Measurements from ENCODE around the gene METAP1D. TPM values are rescaled to one million over a fixed set of nuclear protein-coding genes. Genes with fewer than 3 reads are reported as not detected.

Gene METAP1D
- total and polyA plus RNA-seq, 2 experiments from 2014 or later: 4.0 to 12.0 TPM

DNA sequence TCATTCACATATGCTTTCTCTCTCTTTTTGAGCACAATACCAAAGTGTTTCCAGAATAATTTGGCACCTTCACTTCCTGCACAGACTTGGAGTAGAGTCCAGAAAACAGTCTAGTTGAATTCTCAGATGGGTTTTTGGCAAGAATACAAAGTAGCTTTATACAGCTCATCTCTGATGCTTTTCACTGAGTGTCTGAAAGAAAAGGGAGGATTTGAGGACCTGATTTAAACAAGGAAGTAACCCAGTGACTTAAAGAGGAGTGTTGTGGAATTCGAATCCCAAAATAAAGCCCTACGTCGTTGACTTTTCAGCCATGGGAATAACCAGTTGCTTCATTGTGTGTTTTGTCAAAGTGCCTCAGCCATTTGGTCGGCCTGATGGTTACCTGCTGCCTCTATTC, 31.8 kb downstream of the METAP1D start:
- no peaks in the 10 kb centered on the region for H3K9me3 ChIP-seq (ENCODE audit: low read depth)
- H3K4me1 ChIP-seq (ENCODE audit: low read depth): peaks cover 15% of the 10 kb centered on the region
- DNase-seq (ENCODE audit: low read depth in 1 of 2, low spot score in 1 of 2): no peak
- H3K4me3 ChIP-seq: no peak overlapping the region
- H3K36me3 ChIP-seq: no peaks in the 10 kb centered on the region
- no peak overlapping the region for H3K27ac ChIP-seq
- H3K27me3 ChIP-seq: no peaks in the 10 kb centered on the region
- TF ChIP-seq, protein P1, sequence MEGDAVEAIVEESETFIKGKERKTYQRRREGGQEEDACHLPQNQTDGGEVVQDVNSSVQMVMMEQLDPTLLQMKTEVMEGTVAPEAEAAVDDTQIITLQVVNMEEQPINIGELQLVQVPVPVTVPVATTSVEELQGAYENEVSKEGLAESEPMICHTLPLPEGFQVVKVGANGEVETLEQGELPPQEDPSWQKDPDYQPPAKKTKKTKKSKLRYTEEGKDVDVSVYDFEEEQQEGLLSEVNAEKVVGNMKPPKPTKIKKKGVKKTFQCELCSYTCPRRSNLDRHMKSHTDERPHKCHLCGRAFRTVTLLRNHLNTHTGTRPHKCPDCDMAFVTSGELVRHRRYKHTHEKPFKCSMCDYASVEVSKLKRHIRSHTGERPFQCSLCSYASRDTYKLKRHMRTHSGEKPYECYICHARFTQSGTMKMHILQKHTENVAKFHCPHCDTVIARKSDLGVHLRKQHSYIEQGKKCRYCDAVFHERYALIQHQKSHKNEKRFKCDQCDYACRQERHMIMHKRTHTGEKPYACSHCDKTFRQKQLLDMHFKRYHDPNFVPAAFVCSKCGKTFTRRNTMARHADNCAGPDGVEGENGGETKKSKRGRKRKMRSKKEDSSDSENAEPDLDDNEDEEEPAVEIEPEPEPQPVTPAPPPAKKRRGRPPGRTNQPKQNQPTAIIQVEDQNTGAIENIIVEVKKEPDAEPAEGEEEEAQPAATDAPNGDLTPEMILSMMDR (IDR thresholded peaks at IDR 0.05; ENCODE audit: low read depth, low read length): no peak

DNA sequence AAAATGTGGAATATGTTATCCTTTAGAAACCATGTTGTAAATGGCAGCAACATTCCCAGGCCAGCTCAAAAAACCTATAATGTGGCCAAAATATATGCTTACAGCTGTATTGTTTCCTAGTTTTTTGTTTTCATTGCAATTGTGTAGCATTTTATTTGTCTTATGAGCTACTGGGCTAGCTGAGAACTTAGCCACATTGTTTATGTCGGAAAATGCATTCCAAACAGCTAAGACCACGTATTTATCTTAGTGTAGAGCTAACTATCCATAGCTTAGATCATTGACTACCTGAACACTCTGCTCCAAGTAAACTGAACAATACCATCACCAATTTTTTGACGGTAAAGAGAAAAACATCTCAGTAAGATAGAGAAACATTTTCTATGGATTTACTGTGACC, 38.4 kb downstream of the METAP1D start:
- no peaks in the 10 kb centered on the region for H3K4me1 ChIP-seq (ENCODE audit: low read depth)
- DNase-seq (ENCODE audit: low read depth in 1 of 2, low spot score in 1 of 2): no peak
- no peaks in the 10 kb centered on the region for H3K36me3 ChIP-seq
- H3K9me3 ChIP-seq (ENCODE audit: low read depth): no peaks in the 10 kb centered on the region
- H3K4me3 ChIP-seq: no peak overlapping the region
- TF ChIP-seq, protein P1 (IDR thresholded peaks at IDR 0.05; ENCODE audit: low read depth, low read length): no peak
- no peak overlapping the region for H3K27ac ChIP-seq
- H3K27me3 ChIP-seq: no peaks in the 10 kb centered on the region

DNA sequence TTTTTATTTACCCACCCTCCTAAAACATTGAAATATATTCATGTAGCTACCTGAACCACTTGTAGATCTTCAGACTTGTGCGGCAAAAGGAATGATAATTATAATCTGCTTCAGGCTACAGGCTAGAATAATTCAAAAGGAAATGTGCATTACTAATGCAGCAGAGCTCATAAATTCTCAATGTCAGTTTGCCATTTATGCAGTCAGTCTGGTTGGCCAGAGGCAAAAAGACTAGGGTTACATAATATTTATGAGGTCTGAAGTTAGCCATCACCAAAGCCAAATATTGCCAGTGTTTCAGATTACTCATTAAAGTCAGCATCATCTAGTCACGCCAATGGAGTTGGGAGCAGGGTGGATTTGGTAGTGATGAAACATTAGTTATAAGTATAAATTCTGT, 38.9 kb downstream of the METAP1D start:
- no peaks in the 10 kb centered on the region for H3K36me3 ChIP-seq
- DNase-seq (ENCODE audit: low read depth in 1 of 2, low spot score in 1 of 2): no peak
- H3K4me3 ChIP-seq: no peak overlapping the region
- no peaks in the 10 kb centered on the region for H3K9me3 ChIP-seq (ENCODE audit: low read depth)
- TF ChIP-seq, protein P1 (IDR thresholded peaks at IDR 0.05; ENCODE audit: low read depth, low read length): no peak
- no peaks in the 10 kb centered on the region for H3K27me3 ChIP-seq
- no peak overlapping the region for H3K27ac ChIP-seq
- no peaks in the 10 kb centered on the region for H3K4me1 ChIP-seq (ENCODE audit: low read depth)

- Histone ChIP-seq H3K9me3 (ENCODE audit: low read depth) (no peaks in the 10 kb centered on the region), H3K4me1 (ENCODE audit: low read depth) (no peaks in the 10 kb centered on the region), H3K36me3 (no peaks in the 10 kb centered on the region), H3K4me3 (no peak overlapping the region), H3K27ac (no peak overlapping the region), H3K27me3 (no peaks in the 10 kb centered on the region)
- TF ChIP-seq, protein P1 (IDR thresholded peaks at IDR 0.05; ENCODE audit: low read depth, low read length): no peak
- no peak for DNase-seq (ENCODE audit: low read depth in 1 of 2, low spot score in 1 of 2)
Measured at GRCh38 chr2:172039011-172039704, 39.4 kb downstream of the METAP1D start.

DNA sequence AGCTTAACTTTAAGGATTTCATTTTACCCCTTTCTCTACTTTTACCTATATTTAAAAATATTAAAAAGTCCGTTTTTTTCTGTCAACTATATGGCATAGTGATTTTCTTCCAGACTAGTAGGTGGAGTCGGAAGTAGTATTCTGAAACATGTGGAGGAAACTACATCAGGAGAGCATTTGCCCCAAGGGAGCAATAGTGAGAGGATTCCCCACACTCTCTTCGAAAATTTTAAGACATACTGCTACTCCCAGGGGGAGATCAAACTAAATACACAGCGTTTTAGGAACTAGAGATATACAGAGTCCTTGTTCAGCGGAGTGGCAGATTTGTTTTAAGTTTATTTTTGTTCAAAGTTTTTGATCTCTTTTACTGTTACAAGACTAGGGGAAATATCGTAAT, 40.6 kb downstream of the METAP1D start:
- H3K4me1 ChIP-seq (ENCODE audit: low read depth): no peaks in the 10 kb centered on the region
- no peak overlapping the region for H3K27ac ChIP-seq
- H3K9me3 ChIP-seq (ENCODE audit: low read depth): no peaks in the 10 kb centered on the region
- no peaks in the 10 kb centered on the region for H3K27me3 ChIP-seq
- TF ChIP-seq, protein P1 (IDR thresholded peaks at IDR 0.05; ENCODE audit: low read depth, low read length): no peak
- DNase-seq (ENCODE audit: low read depth in 1 of 2, low spot score in 1 of 2): no peak
- H3K4me3 ChIP-seq: no peak overlapping the region
- no peaks in the 10 kb centered on the region for H3K36me3 ChIP-seq
